Hematopoietic multipotent progenitor cell treated with erythropoietin and hydrocortisone succinate and interleukin-3 and kit ligand, for 17 days (in vitro differentiated cells): Measurements from ENCODE around the gene FADS1.

ENCODE experiments used
- DNase-seq: peaks from one replicate; pipeline ENCODE4 v3.0.0-alpha.2; 2015; ENCODE audit warnings: low spot score

FADS1 gene

GRCh38 chr11:61846362-61847020 lies 29.7 kb upstream of the FADS1 start:
- DNase-seq: no peak

- DNase-seq: no peak
Observed at GRCh38 chr11:61844909-61845565, 28.2 kb upstream of the FADS1 start.

GRCh38 chr11:61842528-61842820 lies 25.7 kb upstream of the FADS1 start:
- DNase-seq: no peak

GRCh38 chr11:61841636-61842527 lies 25.1 kb upstream of the FADS1 start:
- DNase-seq: peak; percentile 40

- no peak for DNase-seq
Observed at GRCh38 chr11:61840371-61840770, 23.6 kb upstream of the FADS1 start.

- DNase-seq: no peak
Observed at GRCh38 chr11:61839742-61840141, 22.9 kb upstream of the FADS1 start.

GRCh38 chr11:61838921-61839320 lies 22.1 kb upstream of the FADS1 start:
- no peak for DNase-seq

GRCh38 chr11:61838501-61838900 lies 21.7 kb upstream of the FADS1 start:
- DNase-seq: no peak

GRCh38 chr11:61837411-61838005 lies 20.7 kb upstream of the FADS1 start:
- no peak for DNase-seq

GRCh38 chr11:61836193-61836592 lies 19.4 kb upstream of the FADS1 start:
- DNase-seq: no peak

- DNase-seq: peak; percentile 88
Observed at GRCh38 chr11:61834278-61835048, 17.7 kb upstream of the FADS1 start.

GRCh38 chr11:61833926-61834277 lies 17.1 kb upstream of the FADS1 start:
- DNase-seq: peak; percentile 43

GRCh38 chr11:61833471-61833870 lies 16.7 kb upstream of the FADS1 start:
- peak; percentile 72 for DNase-seq

- DNase-seq: peak; percentile 57
Observed at GRCh38 chr11:61832754-61833153, 16.0 kb upstream of the FADS1 start.

GRCh38 chr11:61832207-61832606 lies 15.4 kb upstream of the FADS1 start:
- no peak for DNase-seq

GRCh38 chr11:61830237-61831105 lies 13.7 kb upstream of the FADS1 start:
- DNase-seq: no peak

GRCh38 chr11:61829806-61830205 lies 13.0 kb upstream of the FADS1 start:
- DNase-seq: no peak

- peak; percentile 44 for DNase-seq
Observed at GRCh38 chr11:61828629-61829407, 12.0 kb upstream of the FADS1 start.

GRCh38 chr11:61828379-61828628 lies 11.5 kb upstream of the FADS1 start:
- no peak for DNase-seq

GRCh38 chr11:61827571-61828378 lies 11.0 kb upstream of the FADS1 start, which contains the start of gene FADS2:
TSS of gene FADS2 (plus strand) at chr11:61828300. CDS start at chr11:61828391, 91 bp downstream.
- DNase-seq: peak; percentile 38
